GM21447 (cell line): ENCODE measurements around the gene MACROD2.

Experiments used
- ATAC-seq: cut with Tn5 transposase; IDR thresholded peaks from one replicate; pipeline ENCODE4 v1.9.1; 2021; ENCODE audit not compliant: unreplicated experiment

Gene MACROD2

DNA sequence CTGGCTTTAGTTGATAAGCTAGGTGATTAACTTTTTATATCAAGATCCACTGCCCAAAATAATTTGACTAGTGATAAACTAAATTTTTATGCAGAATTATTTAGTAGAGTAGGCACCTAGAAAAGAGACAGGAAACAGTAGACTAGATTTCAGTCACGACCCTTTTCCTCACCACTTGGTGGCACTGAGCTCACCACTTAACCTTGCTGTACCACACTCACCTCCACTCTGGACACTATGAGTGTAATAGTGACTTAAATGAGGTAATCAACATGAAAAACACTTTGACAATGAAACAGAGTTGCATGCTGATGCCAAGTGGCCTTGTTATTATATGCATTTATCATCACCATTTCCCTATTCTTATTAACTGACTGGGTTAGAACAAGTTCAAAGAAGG is 1847.6 kb downstream of the MACROD2 start:
- no peak for ATAC-seq

DNA sequence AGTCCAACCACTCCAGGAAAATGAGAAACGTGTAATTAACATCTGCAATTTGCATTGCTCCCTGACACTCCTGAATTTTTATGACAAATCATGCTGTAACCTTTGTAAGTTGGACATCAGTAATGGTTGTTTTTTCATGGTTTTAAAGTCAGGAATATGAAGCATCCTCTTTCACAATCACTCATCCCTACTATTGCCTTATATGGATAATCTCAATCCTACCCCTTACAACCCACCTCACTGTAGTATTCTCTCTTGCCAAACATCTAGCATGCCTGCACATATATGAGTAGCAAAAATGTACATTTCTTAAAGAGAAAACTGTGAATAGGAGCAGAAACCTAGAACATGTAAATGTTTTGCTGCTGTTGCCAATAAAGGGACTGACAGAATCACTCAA is 1848.5 kb downstream of the MACROD2 start:
- ATAC-seq, result no peak

DNA sequence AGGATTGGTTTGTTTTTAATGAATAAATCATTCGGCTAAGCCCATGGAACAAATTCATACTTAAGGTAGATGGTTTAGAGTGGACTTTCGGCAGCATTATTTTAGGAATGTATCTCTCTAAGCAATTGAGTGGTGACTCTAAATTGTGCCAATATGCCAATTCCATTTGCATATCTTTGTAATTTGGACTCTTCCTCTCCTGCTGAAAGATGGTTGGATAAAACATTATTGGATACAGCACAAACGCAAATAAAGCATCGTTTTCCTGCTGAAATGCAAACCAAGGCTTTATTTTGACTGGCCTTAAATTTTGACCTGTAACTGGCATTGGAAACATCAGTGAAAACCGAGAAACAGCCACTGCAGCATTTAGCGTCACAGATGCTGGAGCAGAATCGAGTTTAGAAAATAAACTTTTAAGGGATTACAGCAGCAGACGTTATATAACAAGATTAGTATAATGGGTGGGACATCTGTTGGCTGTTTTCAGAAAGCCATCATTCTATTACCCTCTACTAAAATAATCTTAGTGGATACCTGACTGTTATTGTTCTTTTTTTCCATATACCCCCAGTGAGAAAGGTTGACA is 1852.0 kb downstream of the MACROD2 start:
- no peak for ATAC-seq

DNA sequence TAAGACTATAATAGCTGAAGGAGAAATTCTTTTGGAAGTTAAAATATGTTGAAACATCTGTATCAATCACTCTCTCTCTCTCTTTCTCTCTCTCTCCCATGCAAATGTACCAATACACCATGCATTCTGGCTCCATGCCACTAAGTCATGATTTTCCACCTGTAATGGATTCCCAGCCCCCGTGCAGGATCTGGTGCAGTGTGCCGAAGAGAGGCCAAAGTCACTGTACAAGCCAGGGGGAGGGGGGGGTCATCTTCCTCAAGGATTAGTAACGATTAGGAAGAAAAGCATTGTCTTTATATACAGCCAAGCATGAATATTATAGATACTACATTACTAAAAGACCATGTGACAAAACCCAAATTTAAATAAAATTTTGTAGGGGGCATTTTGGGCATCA is 1852.8 kb downstream of the MACROD2 start:
- ATAC-seq, result no peak

DNA sequence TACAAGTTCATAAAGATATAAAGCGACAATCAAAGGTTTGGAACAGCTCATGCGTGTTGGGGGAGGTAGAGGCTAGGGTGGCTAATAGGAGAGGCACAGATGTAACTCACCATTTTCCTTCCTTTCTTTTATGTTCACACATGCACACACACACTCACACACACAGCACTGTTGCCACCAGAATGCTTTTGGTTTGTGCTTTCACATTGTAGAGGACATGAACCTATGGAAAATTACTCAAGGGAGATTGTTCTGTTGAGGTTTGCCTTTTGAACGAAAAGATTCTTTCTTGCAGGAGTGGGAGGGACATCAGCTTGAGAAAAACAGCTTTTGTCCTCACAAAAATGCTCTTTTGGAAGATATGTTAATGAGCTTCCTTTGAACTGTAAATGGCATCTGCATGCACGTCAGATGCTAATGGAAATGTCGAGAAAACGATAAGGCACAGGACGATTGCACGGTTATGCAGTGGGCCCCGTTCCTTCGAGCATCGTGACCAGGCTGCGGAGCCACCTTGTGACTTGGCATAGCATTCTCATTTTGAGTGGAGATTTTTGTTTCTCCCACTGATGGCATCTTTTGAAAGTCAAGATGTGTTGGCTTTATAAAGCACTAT is 1853.8 kb downstream of the MACROD2 start:
- ATAC-seq, result no peak

DNA sequence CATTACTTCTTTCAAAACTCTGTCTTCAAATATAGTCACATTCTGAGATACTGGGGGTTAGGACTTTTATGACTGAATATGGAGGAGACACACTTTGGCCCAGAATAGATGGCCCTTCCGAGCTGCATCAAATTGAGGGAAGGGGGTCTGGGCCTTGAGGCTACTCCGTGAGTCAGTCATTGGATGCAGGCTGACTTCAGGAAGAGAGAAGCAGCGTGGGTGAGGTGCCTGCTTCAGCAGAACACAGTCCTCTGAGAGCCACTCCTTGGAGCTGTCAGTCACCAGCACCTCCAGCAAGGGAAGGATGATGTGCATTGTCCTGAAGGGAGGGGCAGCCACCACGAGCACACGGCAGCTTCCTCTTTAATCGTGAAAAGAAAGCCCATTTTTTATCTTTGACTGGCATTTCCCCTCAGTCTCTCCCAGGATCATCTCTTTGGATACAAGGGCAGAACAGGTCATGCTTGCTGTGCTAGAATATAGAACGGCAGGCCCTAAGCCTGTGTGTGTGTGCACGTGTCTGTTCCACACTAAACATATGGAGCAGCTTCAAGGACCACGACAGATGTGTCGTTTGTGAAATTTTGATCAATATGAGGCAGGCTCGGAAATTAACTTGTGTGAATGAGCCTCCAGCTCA is 1856.4 kb downstream of the MACROD2 start:
- ATAC-seq, result no peak

DNA sequence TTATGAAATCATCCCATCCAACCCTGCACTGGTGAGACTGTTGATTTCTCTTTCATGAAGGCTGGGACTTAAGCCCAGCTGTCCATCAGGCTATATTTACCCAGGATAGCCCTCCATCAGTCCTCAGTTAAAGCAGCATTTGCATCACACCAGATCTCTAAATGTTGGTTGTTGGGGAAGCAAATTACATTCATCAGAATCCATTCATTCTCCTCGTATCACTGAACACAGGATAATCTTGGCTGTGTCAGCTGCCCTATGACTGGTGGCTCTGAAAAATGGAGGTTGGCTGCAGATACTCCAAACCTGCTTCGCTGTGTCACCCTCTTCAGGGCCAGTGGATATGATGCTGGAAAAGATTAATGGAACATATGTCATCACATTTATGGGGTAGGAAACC is 1859.6 kb downstream of the MACROD2 start:
- no peak for ATAC-seq

DNA sequence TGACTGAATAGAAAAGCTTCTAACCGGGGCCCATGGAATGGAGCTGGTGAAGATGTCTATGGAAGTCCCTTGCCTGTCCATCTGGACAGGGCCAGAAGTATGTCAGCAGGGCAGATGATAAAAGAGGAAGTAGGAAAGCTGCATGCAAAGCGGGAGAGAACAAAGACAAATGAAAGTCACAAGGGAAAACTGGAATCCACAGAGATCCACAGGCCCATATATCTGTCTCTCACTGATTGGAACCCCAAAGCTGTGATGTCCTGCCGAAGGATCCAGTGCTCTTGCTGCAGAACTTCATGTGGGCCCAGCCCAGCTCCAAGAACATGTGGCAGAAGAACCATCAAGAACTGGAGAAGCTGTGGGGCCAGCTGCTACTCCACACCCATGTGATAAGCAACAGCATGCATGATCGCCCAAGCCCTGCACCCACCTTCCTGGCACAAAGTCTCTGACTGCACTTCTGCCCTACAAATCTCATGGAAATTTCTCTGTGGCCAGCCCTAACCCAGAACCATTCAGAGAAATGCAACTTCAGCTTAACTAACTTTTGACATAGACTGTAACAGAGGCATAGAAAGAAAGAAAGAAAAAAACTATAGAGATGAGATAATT is 1862.0 kb downstream of the MACROD2 start:
- ATAC-seq, result peak; percentile 74

DNA sequence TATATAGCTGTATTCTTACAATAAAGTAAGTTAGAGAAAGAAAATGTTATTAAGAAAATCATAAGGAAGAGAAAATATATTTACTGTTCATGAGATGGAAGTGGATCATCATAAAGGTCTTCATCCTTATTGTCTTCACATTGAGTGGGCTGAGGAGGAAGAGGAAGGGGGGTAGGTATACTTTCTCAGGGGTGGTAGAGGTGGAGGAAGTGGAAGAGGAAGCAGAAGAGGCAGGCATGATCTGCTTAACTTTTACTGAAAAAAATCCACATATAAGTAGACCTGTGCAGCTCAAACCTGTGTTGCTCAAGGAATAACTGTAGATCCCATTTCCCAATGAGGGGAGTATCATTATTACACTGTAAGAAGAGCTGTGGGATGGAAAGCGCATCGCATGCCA is 1863.7 kb downstream of the MACROD2 start:
- ATAC-seq, result no peak

DNA sequence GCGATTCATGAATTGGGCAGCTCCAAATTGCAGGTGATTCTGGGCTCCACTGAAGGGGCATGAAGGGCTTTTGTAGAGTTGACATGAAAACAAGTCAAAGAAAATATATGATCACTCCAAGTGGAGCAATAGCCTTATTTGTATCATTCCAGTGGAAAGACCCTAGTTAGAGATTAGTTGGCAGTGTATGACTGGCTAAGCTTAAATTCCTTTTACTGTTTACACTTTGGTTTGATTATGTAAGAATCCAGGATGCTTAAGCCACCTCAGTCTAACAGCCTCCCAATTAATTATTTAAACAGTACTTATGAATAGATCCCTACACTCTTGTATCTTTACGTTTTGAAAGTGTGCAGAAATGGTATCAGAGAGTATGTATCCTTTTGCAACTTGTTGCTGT is 1865.5 kb downstream of the MACROD2 start:
- ATAC-seq, result no peak

DNA sequence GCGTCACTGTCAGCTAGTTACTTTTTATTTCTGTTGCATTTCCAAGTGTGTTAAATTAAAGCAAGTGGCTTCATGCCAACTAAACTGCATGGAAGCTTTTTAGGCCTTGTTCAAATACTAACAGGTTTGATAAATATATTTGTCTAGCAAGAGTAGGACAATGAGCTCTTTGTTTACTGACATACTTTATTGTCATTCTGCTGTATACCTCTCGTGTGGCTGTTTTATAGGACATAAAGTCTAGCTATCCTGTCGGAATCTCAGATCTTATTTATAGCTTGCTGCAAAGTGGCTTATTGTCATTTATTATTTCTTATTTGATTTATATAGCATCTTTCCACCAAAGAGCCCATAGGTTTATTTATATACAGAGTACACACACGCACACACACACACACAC is 1866.9 kb downstream of the MACROD2 start:
- no peak for ATAC-seq

DNA sequence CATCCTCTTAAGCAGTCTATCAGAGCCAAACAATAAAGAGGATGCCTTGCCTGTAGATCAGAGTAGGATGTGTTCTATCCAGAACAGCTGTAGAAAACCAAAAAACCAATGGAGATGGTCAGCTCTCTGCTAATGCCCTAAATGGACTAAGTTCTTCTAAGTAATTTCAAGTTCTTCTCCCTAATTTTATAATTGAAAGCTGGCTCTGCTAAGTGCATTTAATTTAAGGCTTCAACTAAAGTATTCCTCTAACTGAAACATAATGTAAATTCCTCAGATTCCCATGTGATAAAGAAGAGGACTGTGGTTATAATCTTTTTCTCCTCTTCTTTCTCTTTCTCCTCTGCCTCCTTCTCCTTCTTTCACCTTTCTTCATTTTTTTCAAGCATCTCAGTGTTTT is 1868.4 kb downstream of the MACROD2 start:
- ATAC-seq, result no peak

DNA sequence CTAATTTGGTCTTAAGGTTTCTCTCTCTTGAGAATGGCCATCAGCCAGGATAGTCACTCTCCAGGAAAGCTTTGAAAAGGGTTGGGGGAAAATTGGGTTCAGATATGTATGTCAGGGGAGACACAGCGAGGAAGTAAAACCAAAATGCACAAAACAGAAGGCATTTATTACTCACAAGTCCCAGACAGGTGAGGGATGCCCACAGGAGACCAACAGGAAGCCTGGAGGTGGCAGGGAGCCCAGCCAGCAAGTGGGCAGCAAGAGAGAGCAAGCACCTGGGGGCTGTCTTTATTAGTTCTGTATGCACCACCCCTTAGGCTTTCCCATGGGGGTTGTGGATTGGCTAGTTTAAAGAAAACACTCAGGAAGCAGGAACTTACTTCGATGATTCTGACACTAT is 1870.2 kb downstream of the MACROD2 start:
- no peak for ATAC-seq

DNA sequence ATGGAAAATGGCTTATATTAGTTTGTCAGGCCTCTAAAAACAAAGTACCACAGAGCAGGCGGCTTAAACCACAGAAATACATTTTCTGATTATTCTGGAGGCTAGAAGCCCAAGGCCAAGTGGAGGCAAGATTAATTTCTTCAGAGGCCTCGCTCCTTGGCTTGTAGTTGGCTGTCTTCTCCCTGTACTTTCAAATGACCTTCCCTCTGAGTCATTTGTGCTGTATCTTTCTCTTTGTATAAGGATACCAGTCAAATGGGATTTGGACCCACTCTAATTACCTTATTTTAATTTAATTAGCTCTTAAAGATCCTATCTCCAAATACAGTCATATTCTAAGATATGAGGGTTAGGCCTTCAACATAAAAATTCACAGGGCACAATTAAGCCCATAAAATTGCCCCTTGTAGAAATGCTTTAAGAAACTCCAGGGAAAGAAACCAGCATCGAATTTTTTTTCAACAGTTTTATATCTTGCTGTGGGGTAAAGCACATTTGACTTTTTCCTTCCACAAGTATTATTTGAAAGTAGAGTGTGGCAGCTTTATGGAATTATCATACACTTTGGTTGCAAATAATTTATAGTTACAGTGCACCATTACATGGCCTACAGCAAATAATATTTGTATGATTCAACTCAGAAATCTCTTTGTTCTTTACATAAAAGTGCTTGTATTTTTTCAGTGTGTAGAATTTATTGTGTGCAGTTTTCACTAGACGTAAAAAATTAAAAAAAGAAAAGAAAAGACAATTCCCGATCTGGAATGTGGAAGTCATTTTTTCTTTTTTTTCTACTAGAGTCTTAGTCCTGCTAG is 1871.8 kb downstream of the MACROD2 start:
- ATAC-seq, result no peak

DNA sequence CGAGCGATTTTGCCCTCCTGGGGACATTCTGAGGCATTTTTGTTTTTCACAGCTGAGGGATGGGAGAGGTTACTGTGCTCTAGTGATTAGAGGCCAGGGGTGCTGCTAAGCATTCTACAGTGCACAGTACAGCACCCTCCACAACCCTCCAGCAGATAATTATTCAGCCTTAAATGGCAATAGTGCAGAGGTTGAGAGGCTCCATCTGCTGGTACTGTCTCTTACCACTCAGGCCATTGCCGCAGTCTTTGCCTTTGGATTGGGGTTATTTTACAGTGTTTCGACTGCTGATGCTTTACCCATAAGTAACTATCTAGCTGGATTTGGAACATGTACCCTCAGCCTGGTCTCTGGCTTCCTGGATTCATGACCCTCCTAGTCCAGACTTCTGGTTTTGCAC is 1872.6 kb downstream of the MACROD2 start:
- no peak for ATAC-seq

DNA sequence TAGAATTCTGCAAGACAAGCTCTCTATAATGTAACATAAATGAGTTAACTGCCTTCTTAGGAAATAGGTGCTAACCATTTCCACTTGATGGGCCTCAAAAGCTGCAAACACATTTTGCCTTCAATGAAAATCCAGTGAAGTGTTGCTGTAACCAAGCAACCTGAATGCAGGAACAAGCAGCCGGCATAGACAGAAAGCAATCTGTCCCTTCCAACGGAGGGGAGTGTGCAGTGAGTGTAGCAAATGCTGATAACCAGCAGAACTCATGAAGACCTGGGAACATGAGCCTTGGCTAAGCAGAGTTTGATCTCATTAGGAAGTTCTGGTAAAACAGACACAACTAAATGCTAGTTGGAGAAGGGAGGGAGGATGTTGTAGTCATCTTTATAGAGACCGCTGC is 1880.1 kb downstream of the MACROD2 start:
- no peak for ATAC-seq

DNA sequence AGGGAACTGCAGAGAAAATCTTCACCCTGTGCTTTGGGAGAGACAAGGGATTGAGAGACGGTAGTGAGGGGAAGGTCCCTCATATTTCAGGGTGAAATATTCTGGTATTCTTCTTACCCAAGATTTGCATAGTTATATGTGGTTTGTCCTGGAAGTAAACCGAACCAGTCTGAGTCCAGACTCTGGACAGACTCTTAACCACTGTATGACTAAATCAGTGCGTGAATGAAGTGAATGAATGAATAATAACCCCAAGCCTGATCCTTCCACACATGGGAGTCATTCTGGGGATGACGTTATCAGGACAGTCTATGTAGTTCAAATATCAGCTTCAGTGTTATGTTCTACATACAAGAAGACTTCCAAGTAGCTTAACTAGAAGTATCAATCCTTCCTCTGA is 1887.2 kb downstream of the MACROD2 start:
- ATAC-seq, result peak; percentile 54

DNA sequence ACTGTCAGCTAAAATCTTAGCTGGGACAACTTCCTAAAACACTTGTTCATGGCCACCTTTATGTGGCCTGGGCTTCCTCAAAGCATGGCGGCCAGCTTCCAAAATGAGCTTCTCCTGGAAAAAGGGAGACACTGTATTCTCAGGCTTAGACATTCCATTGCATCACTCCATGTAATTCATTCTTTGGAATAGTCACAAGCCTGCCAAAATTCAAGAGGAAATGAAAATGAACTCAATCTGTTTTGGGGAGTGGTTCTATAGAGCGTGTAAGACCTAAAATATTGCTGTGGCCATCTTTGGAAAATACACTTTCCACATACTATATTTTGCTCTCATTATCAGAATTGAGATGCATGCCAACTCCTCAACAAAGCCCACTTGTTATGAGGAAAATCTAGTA is 1890.9 kb downstream of the MACROD2 start:
- ATAC-seq, result no peak

DNA sequence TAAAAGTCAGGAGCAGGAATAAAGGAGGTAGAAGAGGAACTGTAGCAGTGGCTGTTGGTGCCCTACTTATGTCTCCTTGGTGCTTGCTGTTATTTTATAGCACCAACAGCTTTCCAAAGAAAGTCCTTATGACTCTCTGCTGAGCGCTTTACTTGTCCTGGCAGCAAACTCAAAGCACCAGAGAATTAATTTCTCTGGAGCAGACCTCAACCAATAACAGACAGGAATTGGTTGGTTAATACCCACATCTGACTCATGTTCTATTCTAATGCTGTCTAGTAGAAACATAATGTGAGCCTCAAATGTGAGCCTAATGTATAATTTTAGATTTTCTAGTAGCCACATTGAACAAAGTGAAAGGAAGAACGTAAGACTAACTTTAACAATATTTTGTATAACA is 1892.1 kb downstream of the MACROD2 start:
- no peak for ATAC-seq

DNA sequence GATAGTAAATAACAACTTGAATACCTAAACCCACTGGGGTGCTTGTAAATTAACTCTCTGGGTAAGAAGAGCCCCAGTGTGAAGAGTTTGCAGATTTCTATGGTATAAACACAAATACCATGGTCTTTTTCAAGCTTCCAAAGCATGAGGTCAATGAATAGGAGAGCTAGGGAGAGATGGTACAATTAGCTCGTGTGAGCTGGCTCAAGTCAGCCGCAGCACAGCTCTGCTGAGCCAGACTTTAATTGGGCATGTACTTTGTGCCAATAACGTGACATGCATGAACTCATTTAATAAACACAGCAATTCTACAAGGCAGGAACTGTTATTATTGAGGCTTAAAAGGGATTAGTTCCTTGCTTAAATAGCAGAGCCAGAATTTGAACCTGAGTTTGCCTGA is 1893.7 kb downstream of the MACROD2 start:
- ATAC-seq, result no peak

DNA sequence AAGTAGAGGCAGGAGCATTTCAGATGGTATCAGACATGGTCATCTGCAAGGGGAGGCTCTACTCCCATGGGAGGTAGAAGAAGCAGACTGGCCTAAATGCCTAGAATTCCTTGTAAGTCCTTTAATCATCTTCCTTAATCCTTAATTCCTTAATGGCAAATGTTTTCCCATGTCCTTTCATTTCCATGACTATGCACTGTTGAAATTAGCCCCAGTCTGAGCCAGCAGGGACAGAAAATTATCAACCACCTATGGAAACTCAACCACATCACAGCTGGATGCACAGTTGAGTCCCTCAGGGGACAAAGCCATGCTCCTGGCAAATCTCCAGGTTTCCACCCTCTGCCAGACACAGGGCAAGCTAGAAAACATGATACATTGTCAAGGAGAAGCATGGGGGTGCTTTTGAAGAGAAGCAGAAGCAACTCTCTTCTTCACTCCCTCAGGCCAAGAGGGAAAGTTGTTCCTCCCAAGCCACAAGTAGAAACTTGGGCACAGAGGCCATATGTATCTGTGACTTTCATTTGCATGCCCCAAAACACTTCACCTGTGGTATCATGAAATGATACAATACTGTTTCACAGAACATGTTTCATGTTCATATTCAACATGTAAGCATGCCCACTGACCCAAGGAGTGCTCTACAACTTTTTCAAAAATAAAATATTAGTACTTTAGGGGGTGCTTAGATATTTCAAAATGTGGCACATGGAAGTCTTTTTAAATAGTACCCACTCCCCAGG is 1894.4 kb downstream of the MACROD2 start:
- no peak for ATAC-seq
